ENCODE measurements around the gene DRC3. TPM values are rescaled to one million over a fixed set of nuclear protein-coding genes. Genes with fewer than 3 reads are reported as not detected.

The DRC3 gene
- total RNA-seq, 1 donor from 2014 or later: 1.1 TPM

DNA sequence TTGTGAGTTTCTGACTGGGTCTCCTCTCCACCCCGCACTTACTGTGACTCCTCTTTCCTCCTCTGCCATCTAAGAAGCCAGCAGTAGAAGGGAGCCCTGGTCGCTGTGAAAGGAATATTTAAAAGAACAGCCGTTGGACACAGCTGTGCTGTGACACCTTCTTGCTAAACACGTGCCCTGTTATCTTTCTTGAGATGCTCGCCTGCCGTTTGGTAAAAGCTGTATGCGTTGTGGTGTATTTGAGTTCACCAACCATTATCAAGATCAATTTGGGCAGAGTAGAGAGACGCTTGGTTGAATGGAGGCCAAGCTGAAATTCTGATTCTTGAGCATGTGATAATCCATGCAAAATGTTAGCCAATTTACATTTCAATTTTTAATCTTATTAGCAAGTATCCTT is 70.3 kb downstream of the DRC3 start:
- no peak for DNase-seq (ENCODE audit: low read depth, low spot score)

DNA sequence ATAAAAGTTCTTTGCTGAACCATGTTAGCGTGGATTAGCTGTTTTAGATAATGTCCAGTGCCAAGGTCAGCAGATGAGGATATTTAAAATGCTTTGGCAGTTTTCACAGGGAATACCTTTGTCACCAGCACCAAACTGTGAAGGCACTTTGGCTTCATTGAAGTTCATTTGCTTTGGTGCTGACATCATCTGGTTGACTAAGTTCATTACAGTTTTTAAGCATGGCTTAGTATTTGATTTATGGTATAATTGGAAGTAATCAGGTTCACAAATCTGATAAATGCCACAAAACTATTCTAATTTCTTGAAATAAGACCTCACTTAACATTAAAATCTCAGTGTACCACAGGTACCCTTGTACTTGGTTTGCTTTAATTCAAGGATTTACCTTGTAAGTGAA is 70.8 kb downstream of the DRC3 start:
- DNase-seq (ENCODE audit: low read depth, low spot score): no peak

DNA sequence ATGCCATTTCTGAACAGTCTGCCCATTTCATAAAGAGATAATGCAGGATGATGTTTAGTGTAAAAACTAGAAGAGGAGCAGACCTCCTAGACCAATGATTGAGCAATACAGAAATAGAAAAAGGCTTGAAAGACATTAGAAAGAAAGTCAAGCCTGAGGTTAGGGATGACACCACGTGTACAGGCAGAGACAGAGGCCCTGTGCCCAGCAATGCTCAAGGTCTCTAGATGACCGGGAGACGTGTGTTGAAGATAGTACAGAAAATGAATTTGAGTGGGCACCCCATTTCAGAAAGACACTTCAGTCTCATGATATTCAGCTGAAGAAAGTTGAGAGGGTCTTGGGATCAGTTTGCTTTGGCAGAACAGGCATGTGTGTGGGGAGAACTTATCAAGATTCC is 71.9 kb downstream of the DRC3 start:
- DNase-seq (ENCODE audit: low read depth, low spot score): no peak

DNA sequence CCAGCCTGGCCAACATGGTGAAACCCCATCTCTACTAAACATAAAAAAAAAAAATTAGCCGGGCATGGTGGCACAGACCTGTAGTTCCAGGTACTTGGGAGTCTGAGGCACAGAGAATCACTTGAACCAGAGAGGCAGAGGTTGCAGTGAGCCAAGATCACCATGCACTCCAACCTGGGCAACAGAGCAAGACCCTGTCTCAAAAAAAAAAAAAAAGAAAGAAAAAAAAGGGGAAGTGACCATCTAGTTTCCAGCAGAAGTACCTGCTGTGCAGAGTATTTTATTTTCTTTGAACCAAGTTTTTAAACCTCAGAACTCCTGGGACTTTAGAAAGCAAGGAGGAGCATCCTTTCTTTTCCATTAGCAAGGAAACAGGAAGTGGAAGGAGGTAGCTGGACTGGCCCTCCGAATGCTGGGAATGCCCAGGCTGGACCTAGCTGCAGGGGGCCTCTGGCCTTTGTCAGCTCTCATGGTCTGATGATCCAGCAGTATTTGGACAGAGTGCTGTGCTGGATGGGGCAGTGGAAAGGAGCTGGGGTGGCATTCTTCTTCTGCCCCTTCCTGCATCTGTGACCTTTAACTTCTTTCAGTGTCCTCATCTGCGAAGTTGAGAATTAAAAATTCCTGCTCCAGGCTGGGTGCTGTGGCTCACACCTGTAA is 73.2 kb downstream of the DRC3 start:
- DNase-seq (ENCODE audit: low read depth, low spot score): no peak

DNA sequence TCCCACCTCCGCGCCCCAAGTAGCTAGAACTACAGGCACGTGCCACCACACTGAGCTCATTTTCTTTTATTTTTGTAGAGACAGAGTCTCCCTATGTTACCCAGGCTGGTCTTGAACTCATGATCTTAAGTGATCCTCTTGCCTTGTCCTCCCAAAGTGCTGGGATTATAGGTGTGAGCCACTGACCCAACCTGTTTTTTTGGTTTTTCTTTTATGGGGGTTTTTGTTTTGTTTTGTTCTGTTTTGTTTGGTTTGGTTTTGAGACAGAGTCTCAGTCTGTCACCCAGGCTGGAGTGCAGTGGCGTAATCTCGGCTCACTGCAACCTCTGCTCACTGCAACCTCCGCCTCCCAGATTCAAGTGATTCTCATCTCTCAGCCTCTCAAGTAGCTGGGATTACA is 82.9 kb downstream of the DRC3 start:
- DNase-seq (ENCODE audit: low read depth, low spot score): no peak

DNA sequence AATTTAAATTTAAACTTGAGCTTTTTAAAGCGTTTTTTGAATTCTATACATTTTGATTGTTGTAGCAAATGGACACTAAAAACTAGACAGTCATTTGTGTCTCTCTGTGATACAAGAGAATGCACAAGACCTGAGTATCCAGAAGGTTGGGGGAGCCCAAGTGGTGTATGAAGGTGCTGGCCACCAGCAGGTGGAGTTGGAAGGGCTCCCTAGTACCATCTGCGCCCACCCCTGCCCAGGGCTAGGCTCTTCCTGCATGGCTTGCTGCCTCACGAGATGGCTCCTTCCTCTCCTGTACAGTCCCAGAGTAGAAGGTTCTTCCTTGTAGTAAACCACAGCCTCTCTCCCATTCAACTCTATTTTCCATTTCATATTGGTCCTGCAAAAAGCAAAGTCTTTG is 83.6 kb downstream of the DRC3 start:
- no peak for DNase-seq (ENCODE audit: low read depth, low spot score)

DNA sequence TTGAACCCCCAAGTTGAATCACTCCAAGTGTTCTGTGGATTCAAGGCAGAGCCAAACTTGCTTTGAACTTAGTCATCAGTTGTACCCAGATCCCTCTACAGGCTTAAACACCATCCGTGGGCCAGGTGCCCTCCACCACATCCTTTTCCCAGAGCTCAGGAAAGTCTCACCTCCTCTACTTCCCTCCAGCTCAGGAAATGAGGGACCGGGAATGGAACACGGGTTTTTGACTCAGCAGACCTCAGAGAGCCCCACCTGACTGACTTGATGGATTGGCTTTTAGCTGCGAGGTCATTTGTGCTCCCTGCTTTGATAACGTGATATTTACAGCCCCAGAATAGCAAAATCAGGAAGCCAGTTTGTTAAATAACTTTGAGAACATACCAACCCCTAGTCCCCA is 86.6 kb downstream of the DRC3 start:
- no peak for DNase-seq (ENCODE audit: low read depth, low spot score)

DNA sequence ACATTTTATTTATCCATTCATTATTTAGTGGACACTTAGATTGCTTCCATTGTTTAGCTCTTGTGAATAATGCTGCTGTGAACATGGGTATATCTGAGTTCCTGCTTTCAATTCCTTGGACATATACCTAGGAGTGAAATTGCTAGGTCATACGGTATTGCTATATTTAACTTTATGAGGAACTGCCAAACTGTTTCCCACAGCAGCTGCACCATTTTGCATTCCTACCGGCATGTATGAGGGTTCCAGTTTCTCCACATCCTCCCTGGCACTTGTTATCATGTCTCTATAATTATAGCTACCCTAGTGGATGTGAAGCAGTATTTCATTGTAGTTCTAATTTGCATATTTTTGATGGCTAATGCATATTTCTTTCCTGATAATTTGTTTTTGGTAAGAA is 91.4 kb downstream of the DRC3 start:
- DNase-seq (ENCODE audit: low read depth, low spot score): no peak

DNA sequence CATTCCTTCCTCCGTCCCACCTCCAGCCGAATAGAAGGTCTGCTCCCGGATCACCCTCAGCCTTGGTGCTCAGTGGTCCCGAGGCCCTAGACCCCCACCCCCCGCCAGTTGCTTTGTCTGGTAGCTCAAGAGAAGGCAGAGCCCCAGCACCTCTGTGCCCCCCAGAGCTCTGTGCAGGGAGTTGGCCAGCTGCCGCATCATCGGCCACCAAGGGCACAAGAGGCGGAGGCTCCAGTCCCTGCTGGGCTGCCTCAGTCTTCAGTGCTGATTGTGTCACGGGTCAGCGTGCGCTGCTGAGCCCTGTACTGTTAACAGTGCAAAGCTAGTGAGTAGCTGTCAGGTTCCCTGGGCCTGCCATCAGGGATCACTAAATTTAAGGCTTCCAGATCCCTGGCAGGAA is 92.9 kb downstream of the DRC3 start:
- DNase-seq (ENCODE audit: low read depth, low spot score): no peak

Other genes starting within 250 kb of the DRC3 start
- 19.8 and 34.3 TPM in 2 replicates for gene SREBF1, start 135.9 kb upstream of the DRC3 start, total RNA-seq
- 14.3 and 19.8 TPM in 2 replicates for gene TOM1L2, start 462 bp upstream of the DRC3 start, total RNA-seq
- 21.2 and 23.3 TPM in 2 replicates for gene ATPAF2, start 66.3 kb downstream of the DRC3 start, total RNA-seq
- 6.1 and 7.9 TPM in 2 replicates for gene GID4, start 66.5 kb downstream of the DRC3 start, total RNA-seq
- 38.1 and 49.3 TPM in 2 replicates for gene DRG2, start 115.1 kb downstream of the DRC3 start, total RNA-seq
- gene MYO15A, start 135.9 kb downstream of the DRC3 start, total RNA-seq: 0.07 and 0.20 TPM in 2 replicates
- 97.3 and 132 TPM in 2 replicates for gene ALKBH5, start 211.0 kb downstream of the DRC3 start, total RNA-seq